Endodermal cell (in vitro differentiated cells): ENCODE data around the gene JUP. TPM values are rescaled to one million over a fixed set of nuclear protein-coding genes. Genes with fewer than 3 reads are reported as not detected.

Experiments used
- DNase-seq: peaks from one replicate; pipeline ENCODE4 v3.0.0-alpha.2; 2017
- H3K27ac ChIP-seq: 2 replicates; pipeline ENCODE4 v1.5.1; 2013; ENCODE audit warnings: mild to moderate bottlenecking, low read depth, low read length, moderate library complexity
- H3K27me3 ChIP-seq: 2 replicates; pipeline ENCODE4 v1.6.1; 2013; ENCODE audit warnings: mild to moderate bottlenecking, low read length, moderate library complexity; ENCODE audit not compliant: insufficient read depth, control insufficient read depth, poor library complexity, severe bottlenecking
- H3K36me3 ChIP-seq: 2 replicates; pipeline ENCODE4 v1.7.0; 2013; ENCODE audit warnings: mild to moderate bottlenecking, low read length, moderate library complexity; ENCODE audit not compliant: control insufficient read depth, insufficient read depth
- H3K4me1 ChIP-seq: one replicate; pipeline ENCODE4 v1.7.0; 2013; ENCODE audit warnings: low read length; ENCODE audit not compliant: control insufficient read depth, insufficient read depth
- H3K4me3 ChIP-seq: 2 replicates; pipeline ENCODE4 v1.5.1; 2013; ENCODE audit warnings: mild to moderate bottlenecking, low read length, moderate library complexity
- H3K9ac ChIP-seq: 2 replicates; pipeline ENCODE4 v1.6.1; 2013; ENCODE audit warnings: mild to moderate bottlenecking, low read length, moderate library complexity; ENCODE audit not compliant: poor library complexity, severe bottlenecking; ENCODE audit errors: extremely low read depth
- H3K9me3 ChIP-seq: 2 replicates; pipeline ENCODE4 v1.6.1; 2013; ENCODE audit warnings: mild to moderate bottlenecking, low read length, moderate library complexity; ENCODE audit not compliant: control insufficient read depth
- H3K27ac Mint-ChIP-seq: 2 replicates; pipeline ENCODE4 v1.8.0; 2020; ENCODE audit warnings: mixed read lengths
- H3K27me3 Mint-ChIP-seq: 2 replicates; pipeline ENCODE4 v1.8.0; 2021; ENCODE audit warnings: mild to moderate bottlenecking, mixed read lengths; ENCODE audit not compliant: insufficient read depth
- H3K36me3 Mint-ChIP-seq: 2 replicates; pipeline ENCODE4 v1.8.0; 2020; ENCODE audit warnings: low read depth, mixed read lengths
- H3K4me1 Mint-ChIP-seq: 2 replicates; pipeline ENCODE4 v1.8.0; 2020; ENCODE audit warnings: mixed read lengths
- H3K4me3 Mint-ChIP-seq: 2 replicates; pipeline ENCODE4 v1.8.0; 2020; ENCODE audit warnings: mild to moderate bottlenecking, moderate library complexity, mixed read lengths
- H3K9me3 Mint-ChIP-seq: 2 replicates; pipeline ENCODE4 v1.8.0; 2020; ENCODE audit warnings: mild to moderate bottlenecking, mixed read lengths
- CTCF ChIP-seq: fragments of 200-600 bp; sonication (generic); conservative IDR thresholded peaks from 2 replicates; pipeline ENCODE4 v1.5.0; 2021; ENCODE audit warnings: antibody characterized with exemption, mild to moderate bottlenecking
- WGBS, 2 experiments: methylation state at CpG; one replicate each; pipeline versions ENCODE4 v1.1.5 to v1.1.7; 2013; ENCODE audit warnings: missing lambda C conversion rate in 2 of 2, mixed read lengths in 1 of 2; ENCODE audit not compliant: insufficient coverage in 1 of 2, insufficient read length in 1 of 2; 5-methylcytosine and 5-hydroxymethylcytosine counted together
- total RNA-seq, 2 donors: library from RNA; stranded (reverse); fragmentation: NEBNext Ultra II Directional in 1 of 2; extraction: Animal tissue kit (Norgen Biotek cat#: 25700) in 1 of 2; gene quantifications; 2 replicates in 1 of 2; 3 replicates in 1 of 2; pipeline ENCODE4 v1.2.1, GENCODE V29; 2021

Gene JUP
- total RNA-seq, 2 donors from 2014 or later: 112 to 167 TPM

- Mint-ChIP-seq H3K27ac (peak overlapping the region; percentile 77), H3K4me3 (no peak overlapping the region), H3K27me3 (no peaks in the 10 kb centered on the region), H3K4me1 (peaks cover 21% of the 10 kb centered on the region), H3K9me3 (no peaks in the 10 kb centered on the region), H3K36me3 (peaks cover 68% of the 10 kb centered on the region)
- no peak for DNase-seq
- Histone ChIP-seq H3K36me3 (peaks cover 75% of the 10 kb centered on the region), H3K9ac (no peak overlapping the region), H3K4me3 (no peak overlapping the region), H3K27ac (no peak overlapping the region), H3K27me3 (no peaks in the 10 kb centered on the region), H3K9me3 (no peaks in the 10 kb centered on the region), H3K4me1 (peaks cover 6% of the 10 kb centered on the region)
- 96 to 97% methylated on average over 11 to 19 of the region's 19 CpGs for WGBS, 2 experiments
- no peak for TF ChIP-seq CTCF
These were observed 13.8 kb downstream of the JUP start for GRCh38 chr17:41772586-41773189.

- Mint-ChIP-seq H3K4me1 (peaks cover 17% of the 10 kb centered on the region), H3K27ac (peak overlapping the region; percentile 77), H3K4me3 (no peak overlapping the region), H3K36me3 (peaks cover 73% of the 10 kb centered on the region), H3K27me3 (no peaks in the 10 kb centered on the region), H3K9me3 (no peaks in the 10 kb centered on the region)
- DNase-seq: peak; percentile 84
- 93 to 94% methylated on average over 3 to 4 of the region's 4 CpGs for WGBS, 2 experiments
- Histone ChIP-seq H3K36me3 (peaks cover 75% of the 10 kb centered on the region), H3K27ac (no peak overlapping the region), H3K4me3 (no peak overlapping the region), H3K4me1 (peaks cover under 1% of the 10 kb centered on the region), H3K9me3 (no peaks in the 10 kb centered on the region), H3K27me3 (no peaks in the 10 kb centered on the region), H3K9ac (no peak overlapping the region)
- no peak for TF ChIP-seq CTCF
These were observed 14.3 kb downstream of the JUP start for GRCh38 chr17:41772218-41772585.

- no peaks in the 10 kb centered on the region for H3K27me3 ChIP-seq
- H3K36me3 Mint-ChIP-seq: peaks cover 76% of the 10 kb centered on the region
- 92 to 100% methylated on average over 3 to 17 of the region's 17 CpGs for WGBS, 2 experiments
- no peak overlapping the region for H3K4me3 ChIP-seq
- no peaks in the 10 kb centered on the region for H3K27me3 Mint-ChIP-seq
- peaks cover 76% of the 10 kb centered on the region for H3K36me3 ChIP-seq
- H3K27ac Mint-ChIP-seq: no peak overlapping the region
- H3K9ac ChIP-seq: no peak overlapping the region
- no peak for TF ChIP-seq CTCF
- no peaks in the 10 kb centered on the region for H3K4me1 ChIP-seq
- H3K9me3 ChIP-seq: no peaks in the 10 kb centered on the region
- H3K4me1 Mint-ChIP-seq: peaks cover 17% of the 10 kb centered on the region
- no peaks in the 10 kb centered on the region for H3K9me3 Mint-ChIP-seq
- no peak for DNase-seq
- H3K4me3 Mint-ChIP-seq: no peak overlapping the region
- no peak overlapping the region for H3K27ac ChIP-seq
These were observed 14.9 kb downstream of the JUP start for GRCh38 chr17:41771389-41772206.
